ENCODE measurements around the gene COL20A1. TPM values are rescaled to one million over a fixed set of nuclear protein-coding genes. Genes with fewer than 3 reads are reported as not detected.

COL20A1 gene
- total RNA-seq, 1 experiment from 2014 or later = not detected

- TF ChIP-seq EZH2 (IDR thresholded peaks at IDR 0.05; ENCODE audit: low read length, unreplicated experiment) (no peak), EZH2phosphoT487 (IDR thresholded peaks at IDR 0.05; ENCODE audit: borderline replicate concordance, low read length) (no peak)
- TF ChIP-seq, protein P1, sequence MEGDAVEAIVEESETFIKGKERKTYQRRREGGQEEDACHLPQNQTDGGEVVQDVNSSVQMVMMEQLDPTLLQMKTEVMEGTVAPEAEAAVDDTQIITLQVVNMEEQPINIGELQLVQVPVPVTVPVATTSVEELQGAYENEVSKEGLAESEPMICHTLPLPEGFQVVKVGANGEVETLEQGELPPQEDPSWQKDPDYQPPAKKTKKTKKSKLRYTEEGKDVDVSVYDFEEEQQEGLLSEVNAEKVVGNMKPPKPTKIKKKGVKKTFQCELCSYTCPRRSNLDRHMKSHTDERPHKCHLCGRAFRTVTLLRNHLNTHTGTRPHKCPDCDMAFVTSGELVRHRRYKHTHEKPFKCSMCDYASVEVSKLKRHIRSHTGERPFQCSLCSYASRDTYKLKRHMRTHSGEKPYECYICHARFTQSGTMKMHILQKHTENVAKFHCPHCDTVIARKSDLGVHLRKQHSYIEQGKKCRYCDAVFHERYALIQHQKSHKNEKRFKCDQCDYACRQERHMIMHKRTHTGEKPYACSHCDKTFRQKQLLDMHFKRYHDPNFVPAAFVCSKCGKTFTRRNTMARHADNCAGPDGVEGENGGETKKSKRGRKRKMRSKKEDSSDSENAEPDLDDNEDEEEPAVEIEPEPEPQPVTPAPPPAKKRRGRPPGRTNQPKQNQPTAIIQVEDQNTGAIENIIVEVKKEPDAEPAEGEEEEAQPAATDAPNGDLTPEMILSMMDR (conservative IDR thresholded peaks at IDR 0.05; ENCODE audit: low read depth, low read length) = no peak
- H3K27ac ChIP-seq (ENCODE audit: low read length) = peak overlapping the region; percentile 42
- H3K9ac ChIP-seq (ENCODE audit: low read length) = no peak overlapping the region
- ChIA-PET CTCF (no interaction called here), POLR2A (ENCODE audit: unreplicated experiment) (no interaction called here)
- no peak overlapping the region for H3K4me3 ChIP-seq (ENCODE audit: low read length)
- no peaks in the 10 kb centered on the region for H3K36me3 ChIP-seq (ENCODE audit: low read depth, low read length)
- no peaks in the 10 kb centered on the region for H3K79me2 ChIP-seq (ENCODE audit: low read length)
- no peak overlapping the region for H2AFZ ChIP-seq (ENCODE audit: low read length)
- no peaks in the 10 kb centered on the region for H3F3A ChIP-seq (ENCODE audit: low read length, unreplicated experiment)
- no peaks in the 10 kb centered on the region for H4K20me1 ChIP-seq (ENCODE audit: low read length)
- H3K9me3 ChIP-seq (ENCODE audit: low read length) = no peaks in the 10 kb centered on the region
- intact Hi-C loops (cut with micrococcal nuclease) = no loop called here
- H3K27me3 ChIP-seq (ENCODE audit: low read length) = peaks cover 1% of the 10 kb centered on the region; the same call in 1 of the 2 replicates
- peaks cover 10% of the 10 kb centered on the region; the same call in 1 of the 2 replicates for H3K4me1 ChIP-seq (ENCODE audit: insufficient read depth, low read length)
- H3K9me2 ChIP-seq (replicated peaks; ENCODE audit: low read length) = no peaks in the 10 kb centered on the region
- no TSS peak for BruUV-seq (replicated peaks)
- DNase-seq (peak; percentile 56), ATAC-seq (no peak)
- no peak overlapping the region for H3K4me2 ChIP-seq (ENCODE audit: low read length)
Observed at GRCh38 chr20:63331741-63332400, 38.9 kb downstream of the COL20A1 start.

DNA sequence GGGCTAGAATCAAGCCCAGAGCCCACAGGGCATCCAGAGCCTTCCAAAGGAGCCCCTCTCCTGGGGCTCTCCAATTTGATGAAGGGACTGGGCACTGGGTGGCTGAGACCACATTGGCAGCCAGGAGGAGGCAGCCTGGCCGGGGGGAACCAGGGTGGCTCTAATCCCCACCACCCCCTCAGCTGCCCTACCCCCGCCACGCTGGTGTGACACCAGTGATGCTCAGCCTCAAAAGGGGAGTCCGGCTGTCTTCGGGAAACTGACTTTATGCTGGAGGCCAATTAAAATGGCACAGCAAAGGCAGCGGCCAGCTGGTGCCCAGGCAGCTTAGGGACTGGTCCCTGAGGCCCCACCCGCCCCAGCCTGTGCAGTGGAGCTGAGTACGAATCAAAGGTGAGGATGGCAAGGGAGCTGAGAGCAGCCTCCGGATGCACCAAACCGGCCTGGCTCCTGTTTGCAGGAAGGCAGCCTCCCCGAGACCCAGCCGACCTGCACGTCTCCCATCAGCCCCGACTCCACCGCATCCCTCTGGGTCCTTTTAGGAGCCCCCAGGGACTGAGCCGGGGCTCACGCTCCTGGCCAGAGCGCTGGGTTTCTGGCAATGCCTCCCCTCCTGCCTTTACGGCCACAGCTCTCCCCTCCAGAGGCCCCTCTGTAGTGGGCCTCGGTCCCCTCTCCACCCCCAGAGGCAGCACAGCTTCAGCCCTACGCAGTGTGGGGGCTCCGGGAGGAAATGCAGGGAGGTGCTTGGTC lies 39.7 kb downstream of the COL20A1 start:
- DNase-seq = no peak
- Histone ChIP-seq H3K36me3 (ENCODE audit: low read depth, low read length) (no peaks in the 10 kb centered on the region), H3K9ac (ENCODE audit: low read length) (no peak overlapping the region), H4K20me1 (ENCODE audit: low read length) (no peaks in the 10 kb centered on the region), H3F3A (ENCODE audit: low read length, unreplicated experiment) (no peaks in the 10 kb centered on the region), H3K27me3 (ENCODE audit: low read length) (peaks cover 9% of the 10 kb centered on the region; the same call in 1 of the 2 replicates), H3K9me3 (ENCODE audit: low read length) (no peaks in the 10 kb centered on the region), H3K4me1 (ENCODE audit: insufficient read depth, low read length) (peaks cover 10% of the 10 kb centered on the region; the same call in 1 of the 2 replicates), H3K9me2 (replicated peaks; ENCODE audit: low read length) (no peaks in the 10 kb centered on the region), H3K4me3 (ENCODE audit: low read length) (no peak overlapping the region), H2AFZ (ENCODE audit: low read length) (no peak overlapping the region), H3K4me2 (ENCODE audit: low read length) (no peak overlapping the region), H3K79me2 (ENCODE audit: low read length) (no peaks in the 10 kb centered on the region), H3K27ac (ENCODE audit: low read length) (no peak overlapping the region)
- BruUV-seq (replicated peaks) = no TSS peak
- intact Hi-C loops (cut with micrococcal nuclease) = no loop called here
- ATAC-seq = no peak
- CTCF ChIA-PET = no interaction called here
- no peak for TF ChIP-seq EZH2 (IDR thresholded peaks at IDR 0.05; ENCODE audit: low read length, unreplicated experiment)
- TF ChIP-seq EZH2phosphoT487 (IDR thresholded peaks at IDR 0.05; ENCODE audit: borderline replicate concordance, low read length) = no peak
- TF ChIP-seq, protein P1 (conservative IDR thresholded peaks at IDR 0.05; ENCODE audit: low read depth, low read length) = no peak
- POLR2A ChIA-PET (ENCODE audit: unreplicated experiment) = interaction anchor here (0.6 kb wide), 1 partner anchor 13 kb away, joined by 4 read pairs; no protein-coding TSS in a partner anchor
